GM19463 (cell line): ENCODE data around the gene ACTL7A.
"Not testable (repeated sequence)": the region's sequence is repeated elsewhere in the genome, so short reads cannot be mapped to it uniquely, and the experiment has no call there.

Experiments
- ATAC-seq: cut with Tn5 transposase; IDR thresholded peaks from one replicate; pipeline ENCODE4 v1.9.1; 2021; ENCODE audit warnings: mild to moderate bottlenecking, moderate library complexity; ENCODE audit not compliant: unreplicated experiment

The ACTL7A gene, protein sequence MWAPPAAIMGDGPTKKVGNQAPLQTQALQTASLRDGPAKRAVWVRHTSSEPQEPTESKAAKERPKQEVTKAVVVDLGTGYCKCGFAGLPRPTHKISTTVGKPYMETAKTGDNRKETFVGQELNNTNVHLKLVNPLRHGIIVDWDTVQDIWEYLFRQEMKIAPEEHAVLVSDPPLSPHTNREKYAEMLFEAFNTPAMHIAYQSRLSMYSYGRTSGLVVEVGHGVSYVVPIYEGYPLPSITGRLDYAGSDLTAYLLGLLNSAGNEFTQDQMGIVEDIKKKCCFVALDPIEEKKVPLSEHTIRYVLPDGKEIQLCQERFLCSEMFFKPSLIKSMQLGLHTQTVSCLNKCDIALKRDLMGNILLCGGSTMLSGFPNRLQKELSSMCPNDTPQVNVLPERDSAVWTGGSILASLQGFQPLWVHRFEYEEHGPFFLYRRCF

DNA sequence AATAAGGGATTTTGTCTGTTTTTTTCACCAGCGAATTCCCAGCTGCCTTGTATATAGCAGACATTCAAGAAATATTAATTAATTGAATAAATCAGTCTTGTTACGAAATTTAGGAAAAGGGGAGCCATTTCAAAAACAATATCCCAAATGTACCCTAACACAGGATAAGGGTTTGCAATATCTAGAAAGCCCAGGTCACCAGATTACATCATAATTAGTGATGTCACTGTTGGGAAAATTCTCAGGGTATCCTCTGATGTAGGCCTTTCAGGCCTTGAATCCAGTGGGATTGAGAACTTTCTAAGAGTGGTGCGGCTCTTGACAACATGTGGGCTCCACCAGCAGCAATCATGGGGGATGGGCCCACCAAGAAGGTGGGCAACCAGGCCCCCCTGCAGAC is at the start of gene ACTL7A:
TSS of gene ACTL7A (plus strand) at position 270 of the 400 bp plus-strand sequence. CDS start at position 327, 57 bp downstream.
- ATAC-seq, result no peak

DNA sequence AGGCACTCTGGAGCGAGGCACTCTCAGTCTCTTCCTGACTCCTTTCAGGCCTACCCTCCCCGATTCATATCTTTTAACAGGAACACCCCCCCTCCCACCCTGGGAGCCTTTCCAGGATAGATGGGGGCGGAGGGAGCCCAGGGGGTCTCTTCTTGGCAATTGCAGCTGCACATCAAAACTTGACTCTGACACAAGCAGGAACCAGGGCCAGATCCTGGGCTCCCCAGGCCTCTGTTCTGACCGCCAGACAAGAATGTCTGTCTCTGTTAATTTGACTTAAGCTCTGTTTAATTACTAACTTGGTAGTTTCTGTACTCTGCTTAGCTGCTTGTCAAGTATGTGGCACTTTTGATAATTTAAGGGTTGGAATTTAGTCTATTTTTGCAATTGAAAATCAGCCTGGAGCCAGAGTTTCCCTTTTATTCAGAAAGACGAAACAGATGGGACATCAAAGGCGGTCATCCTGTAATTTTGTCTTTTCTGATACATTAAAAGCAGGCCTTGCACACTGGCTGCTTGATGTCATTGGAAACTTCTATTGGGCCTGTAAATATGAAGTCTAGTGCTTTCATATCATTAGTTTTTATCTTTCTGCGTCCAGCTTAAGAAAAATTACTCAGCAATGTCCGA is 49.6 kb upstream of the ACTL7A start:
- no peak for ATAC-seq

DNA sequence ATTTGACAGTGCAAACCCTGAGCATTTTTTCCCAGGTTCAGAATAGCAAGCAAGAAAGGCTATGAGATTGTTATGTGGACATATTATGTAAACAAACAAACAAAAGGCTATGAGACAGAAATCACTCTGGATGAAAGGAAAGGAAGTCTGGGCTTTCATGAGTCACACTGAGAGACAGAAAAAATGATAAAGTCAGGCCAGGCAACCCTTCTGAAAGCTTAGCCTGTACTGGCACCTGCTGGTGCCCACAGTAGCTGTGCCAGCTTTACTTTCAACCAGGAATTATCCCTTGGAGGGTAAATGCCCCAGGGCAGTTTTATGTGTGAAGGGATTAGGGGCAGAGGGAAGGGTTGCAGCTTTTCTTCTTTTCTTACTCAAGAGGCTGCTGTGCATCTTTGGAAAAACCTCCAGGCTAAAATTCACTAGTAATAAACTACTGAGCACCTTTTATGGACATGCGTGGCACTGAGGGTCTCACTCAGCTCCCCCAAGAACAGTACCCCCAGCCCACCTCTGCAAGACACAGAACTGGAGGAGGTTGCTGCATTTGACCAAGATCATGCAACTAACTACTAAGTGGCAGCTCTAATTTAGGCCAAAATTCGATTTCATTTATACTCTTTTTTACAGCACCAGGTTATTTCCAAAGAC is 48.0 kb upstream of the ACTL7A start:
- ATAC-seq, result no peak

DNA sequence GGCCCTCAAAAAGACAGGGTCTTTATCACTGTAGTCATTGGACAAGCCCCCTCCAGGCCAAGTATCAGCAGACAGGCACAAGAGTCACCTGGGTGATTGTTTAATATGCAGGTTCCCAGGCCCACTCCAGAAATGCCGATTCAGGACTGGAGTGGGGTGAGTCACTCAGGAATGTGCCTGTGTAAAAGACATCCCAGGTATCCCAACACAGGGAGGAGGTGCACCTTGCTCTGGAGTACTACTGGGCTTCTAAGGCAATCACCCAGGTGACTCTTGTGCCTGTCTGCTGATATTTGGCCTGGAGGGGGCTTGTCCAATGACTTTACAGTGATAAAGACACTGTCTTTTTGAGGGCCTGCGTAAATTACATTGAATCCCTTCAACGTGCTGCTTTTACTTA is 46.9 kb upstream of the ACTL7A start:
- ATAC-seq, result no peak

DNA sequence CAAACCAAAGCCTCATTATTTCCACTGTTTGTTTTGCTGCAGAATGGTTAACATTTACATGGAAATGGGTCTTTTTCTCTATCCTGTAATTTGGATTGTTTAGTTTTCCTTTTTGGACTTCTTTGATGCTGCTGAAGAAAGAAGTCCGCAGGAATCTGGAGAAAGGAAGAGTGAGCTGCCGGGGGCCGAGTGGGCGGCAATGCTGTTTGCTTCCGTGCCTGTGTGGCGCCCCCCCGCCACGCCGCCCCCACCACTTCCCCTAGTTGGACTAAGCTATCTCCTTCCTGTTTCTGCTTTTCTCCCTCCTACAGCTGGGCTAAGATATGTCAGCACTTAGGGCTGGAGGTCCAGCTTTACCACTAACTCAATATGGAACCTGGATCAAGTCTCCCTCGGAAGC is 46.0 kb upstream of the ACTL7A start:
- no peak for ATAC-seq

DNA sequence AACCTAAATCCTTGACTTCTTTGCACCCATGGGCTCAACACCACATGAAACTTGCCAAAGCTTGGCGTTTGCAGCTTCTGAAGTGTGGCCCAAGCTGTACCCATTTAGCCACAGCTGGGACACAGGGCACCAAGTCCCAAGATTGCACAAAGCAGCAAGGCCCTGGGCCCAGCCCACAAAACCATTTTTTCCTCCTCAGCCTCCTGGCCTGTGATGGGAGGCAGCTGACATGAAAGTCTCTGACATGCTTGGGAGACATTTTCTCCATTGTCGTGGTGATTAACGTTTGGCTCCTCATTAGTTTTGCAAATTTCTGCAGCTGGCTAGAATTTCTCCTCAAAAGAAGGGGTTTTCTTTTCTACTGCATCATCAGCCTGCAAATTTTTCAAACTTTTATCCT is 38.2 kb upstream of the ACTL7A start:
- no peak for ATAC-seq

DNA sequence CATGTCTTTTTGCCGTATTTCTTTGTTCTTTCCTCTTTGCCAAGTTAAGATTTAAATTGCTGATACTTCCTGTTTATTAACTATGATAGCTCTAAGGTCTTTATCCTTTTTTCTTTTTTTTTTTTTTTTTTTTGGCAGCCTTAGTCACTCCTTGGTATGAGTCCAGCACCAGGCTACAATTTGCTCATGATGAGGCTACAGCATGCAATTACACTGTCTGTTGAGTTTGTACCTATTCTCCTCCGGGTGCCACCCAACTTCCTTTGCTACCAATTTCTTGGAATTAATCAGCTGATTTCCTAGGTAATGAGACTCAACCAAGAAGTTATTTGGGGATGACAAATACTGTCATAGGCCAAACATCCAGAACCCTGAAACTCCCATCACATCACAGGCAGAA is 31.8 kb upstream of the ACTL7A start:
- no peak for ATAC-seq

DNA sequence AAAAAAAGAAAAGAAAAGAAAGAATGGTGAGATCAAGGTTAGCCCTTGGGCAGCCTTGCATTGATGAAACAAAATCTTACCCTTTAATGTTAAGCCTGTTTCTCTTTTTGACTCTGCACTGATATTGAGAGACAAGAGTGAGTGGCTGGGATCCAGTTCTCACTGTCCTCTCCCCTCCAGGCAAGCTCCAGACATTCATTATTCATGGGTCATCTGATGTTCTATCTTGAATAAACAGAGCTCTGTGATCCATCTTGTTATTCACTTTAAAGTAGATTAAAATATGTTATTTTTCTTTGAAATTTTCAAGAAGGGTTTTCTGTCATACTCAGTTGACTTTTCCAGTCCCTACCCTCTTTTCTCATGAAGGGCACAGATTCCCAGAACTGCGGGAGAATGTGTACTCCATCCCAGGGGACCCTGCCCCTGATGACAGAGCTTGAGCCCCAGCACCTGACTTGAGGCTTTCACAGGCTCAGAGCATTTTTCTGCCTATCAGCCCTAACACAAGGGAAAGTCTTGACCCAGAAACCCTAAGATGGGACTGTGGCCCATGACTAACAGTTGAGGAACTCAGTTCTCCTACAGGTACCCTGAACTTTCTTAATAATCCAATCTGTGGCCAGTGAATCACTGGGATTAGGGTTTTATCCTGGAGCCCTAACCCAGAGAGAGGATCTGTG is 30.4 kb upstream of the ACTL7A start:
- ATAC-seq, result no peak

DNA sequence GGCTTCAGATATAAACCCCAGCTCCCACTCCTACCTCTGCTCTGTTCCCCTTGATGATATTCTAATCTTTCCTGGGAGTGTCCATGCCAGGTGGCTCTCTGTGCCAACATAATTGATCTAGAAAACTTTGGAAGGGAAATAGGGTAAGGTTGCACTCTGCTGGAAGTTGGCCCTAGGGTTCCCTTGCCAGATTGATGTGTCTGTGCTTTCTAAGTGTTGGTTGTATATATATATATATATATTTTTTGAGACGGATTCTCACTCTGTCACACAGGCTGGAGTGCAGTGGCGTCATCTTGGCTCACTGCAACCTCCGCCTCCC is 29.9 kb upstream of the ACTL7A start:
- no peak for ATAC-seq

DNA sequence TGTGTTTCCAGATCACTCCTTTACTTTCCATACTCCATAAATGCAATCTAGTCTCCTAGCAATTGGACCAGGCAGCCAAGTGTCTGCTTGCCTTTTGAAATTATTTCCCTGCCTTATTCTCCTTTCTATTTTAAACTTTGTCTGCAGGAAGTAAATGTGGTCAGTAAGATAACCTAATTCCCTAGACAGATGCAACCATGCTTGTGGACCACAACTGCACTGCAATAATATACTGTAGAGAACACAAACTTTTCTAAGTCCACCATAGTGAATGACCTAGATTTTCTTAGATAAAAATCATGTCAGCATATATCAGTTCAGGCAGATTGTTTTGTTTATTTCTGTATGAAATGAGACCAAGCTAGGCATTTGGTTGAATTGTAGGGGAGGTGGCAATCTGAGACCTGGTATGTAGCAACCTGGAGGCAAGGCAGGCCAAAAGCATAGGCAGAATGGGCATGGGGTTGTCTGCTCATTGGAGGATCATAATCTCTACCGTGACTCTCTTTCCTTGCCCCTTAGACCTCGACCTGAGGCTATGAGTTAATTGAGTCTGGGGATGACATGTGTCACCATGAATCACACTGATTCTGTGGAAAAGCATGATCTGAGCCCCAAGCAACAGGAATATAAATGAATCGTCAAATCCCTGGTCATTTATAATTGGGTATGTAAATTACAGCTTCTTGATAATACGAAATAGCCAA is 27.0 kb upstream of the ACTL7A start:
- no peak for ATAC-seq

DNA sequence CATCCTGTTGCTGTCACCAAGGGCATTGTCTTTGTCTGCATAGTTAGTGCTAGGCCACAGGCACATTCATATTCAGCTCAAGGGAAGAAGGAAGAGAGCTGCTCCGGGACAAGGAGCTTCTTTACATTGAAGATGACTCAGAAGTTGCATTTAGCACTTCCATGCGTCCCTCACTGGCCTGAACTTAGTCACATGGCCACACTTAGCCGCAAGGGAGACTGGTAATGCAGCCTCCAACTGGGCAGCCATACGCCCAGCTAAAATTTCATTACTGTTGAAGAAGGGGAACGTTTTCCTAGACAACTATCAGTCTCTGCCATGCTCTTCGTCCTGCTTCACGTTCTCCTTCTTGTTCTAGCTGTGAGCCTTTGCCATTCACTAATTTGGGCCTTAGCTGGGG is 26.2 kb upstream of the ACTL7A start:
- ATAC-seq, result no peak

DNA sequence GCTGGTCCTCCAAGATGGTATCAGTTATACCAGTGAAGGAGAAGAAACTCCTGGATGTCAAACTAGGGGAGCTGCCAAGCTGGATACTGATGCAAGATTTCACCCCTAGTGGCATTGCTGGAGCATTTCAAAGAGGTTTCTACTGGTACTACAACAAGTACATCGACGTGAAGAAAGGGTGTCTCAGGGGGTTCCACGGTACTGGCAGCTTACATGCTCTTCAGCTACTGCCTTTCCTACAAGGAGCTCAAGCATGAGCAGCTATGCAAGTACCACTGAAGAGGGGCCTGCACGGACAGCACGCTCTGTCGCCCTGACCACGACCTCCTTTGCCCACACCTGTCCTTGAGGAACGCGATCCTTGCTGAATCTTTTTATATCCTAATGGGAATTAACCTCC is 25.7 kb upstream of the ACTL7A start:
- no peak for ATAC-seq

DNA sequence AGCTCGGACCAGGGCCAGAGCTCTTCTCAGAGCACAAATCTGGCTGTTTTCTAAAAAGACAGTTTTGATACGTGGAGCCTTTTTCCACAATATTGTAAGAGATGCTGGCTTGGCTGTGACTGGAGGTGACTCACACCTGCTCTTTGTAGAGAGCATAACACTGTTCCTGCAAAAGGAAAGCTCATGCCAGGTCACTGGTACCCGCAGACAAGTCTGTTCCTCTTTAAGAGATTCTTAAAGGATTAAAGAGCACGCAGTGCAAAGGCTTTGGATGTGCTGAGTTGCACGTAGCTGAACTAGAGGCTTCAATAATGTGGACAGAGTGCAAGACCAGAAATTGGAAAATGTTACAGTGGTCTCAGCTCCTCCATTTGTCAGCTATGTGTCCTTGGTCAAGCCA is 25.3 kb upstream of the ACTL7A start:
- no peak for ATAC-seq

DNA sequence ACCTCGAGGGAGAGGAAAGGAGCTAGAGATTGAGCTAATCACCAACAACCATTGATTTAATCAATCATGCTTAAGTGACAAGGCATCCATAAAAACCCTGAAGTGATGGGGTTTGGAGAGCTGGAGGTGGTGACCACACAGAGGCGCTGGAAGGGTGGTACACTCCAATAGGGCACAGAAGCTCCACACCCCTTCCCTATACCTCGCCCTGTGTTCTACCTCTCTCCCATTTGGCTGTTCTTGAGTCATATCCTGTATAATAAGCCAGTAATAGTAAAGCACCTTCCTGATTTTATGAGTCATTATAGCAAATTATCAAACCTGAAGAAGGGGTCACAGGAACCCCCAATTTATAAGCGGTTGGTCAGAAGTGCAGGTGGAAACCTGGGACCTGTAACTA is 24.5 kb upstream of the ACTL7A start:
- no peak for ATAC-seq

DNA sequence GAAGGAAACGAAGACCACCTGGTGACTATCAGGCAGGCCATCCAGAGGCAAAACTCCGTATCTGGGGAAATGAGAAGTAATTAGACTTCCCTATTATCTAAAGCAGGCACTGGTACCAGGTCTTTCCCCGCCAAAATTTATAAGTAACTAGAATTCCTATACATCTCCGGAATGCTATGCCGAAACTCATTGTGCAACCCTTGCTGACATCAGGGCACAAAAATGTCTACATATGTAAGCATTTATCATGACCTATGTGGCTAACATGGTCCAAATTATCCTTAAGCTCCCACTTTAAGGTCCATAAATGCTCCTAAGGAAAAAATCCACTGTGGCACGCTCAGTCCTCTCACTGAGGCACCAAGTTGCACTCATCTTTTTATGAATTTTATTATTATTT is 24.0 kb upstream of the ACTL7A start:
- no peak for ATAC-seq

DNA sequence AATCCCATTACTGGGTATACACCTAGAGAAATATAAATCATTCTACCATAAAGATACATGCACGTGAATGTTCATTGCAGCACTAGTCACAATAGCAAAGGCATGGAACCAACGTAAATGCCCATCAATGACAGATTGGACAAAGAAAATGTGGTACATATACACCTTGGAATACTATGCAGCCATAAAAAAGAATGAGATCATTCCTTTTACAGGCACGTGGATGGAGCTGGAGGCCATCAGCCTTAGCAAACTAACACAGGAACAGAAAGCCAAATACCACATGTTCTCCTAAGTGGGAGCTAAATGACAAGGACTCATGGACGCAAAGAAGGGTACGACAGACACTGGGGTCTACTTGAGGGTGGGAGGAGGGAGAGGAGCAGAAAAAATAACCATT is 22.5 kb upstream of the ACTL7A start:
- not testable (repeated sequence) for ATAC-seq

DNA sequence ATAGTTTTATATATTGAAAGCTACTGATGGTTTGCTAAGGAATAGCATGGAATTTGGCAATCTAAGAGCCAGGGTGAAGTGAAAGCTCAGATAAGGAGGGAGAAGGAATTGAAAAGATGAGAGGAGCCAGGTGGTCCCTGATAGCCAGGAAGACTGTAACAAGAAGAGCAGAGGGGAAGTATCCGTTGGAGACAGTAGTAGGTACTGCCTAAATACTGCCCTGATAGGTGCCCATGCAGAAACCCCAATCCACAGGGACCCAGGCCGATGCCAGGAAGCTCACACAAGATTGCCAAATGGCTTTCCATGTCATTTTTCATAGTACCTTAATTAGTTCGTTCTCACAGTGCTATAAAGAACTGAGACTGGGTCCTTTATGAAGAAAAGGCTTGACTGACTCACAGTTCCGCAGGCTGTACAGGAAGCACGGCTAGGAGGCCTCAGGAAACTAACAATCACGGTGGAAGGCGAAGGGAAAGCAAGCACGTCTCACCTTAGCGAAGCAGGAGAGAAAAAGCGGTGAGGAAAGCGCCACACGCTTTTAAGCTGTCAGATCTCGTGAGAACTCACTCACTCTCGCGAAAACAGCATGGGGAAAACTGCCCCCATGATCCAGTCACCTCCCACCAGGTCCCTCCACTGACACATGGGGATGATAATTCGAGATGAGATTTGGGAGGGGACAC is 19.3 kb upstream of the ACTL7A start:
- no peak for ATAC-seq

DNA sequence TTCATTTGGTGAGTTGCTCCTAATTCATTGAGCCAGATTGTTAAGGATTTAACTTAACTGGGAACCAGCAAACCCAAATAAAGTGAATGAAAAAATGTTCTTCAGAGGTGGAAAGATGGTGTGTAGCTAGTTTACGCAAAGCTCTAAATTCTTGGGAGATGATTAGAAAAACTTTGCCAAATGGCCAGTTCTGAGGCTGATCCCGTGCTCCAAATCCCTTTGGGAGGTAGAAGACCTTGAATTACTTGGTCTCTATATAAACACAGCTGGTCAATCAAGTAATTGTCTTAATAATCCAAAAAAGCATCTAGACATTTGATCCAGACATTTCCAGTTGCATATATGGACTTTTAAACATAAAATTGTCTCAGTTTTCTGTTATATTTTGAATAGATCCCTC is 17.7 kb upstream of the ACTL7A start:
- ATAC-seq, result no peak

DNA sequence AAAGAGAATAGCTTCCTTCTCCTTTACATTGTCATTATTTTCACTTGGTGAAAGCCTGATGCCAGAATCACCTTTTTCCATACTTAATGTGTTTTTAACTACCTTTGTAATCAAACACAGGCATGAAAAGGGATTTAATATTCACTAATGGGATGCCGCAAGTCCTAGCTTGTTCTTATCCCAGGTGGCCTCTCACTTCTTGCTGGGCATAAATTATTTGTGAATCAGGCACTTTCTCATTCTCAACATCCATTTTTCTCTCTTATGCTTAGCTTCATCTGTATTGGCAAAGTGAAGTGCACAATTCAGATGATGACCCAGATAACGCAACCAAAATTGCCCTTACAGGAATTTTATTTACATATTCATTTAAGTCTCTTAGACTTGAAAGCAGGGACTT is 17.2 kb upstream of the ACTL7A start:
- ATAC-seq, result no peak

DNA sequence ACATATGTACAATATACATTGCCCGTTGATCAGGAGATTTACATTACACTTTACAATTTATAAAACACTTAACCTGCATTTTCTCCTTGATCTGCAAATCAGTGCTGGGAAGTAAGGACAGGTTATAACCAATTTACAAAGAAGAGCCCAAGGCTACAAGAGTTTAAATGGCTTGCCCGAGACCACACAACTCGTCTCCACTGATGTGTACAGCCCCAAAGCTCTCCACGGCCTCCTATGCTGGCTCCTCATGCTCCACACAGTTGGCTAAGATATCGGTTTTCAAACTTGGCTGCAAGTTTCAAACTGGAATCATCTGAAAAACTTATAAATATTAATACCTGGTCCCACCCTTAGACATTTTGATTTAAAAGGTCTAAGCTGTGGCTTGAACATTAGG is 16.6 kb upstream of the ACTL7A start:
- ATAC-seq, result no peak

DNA sequence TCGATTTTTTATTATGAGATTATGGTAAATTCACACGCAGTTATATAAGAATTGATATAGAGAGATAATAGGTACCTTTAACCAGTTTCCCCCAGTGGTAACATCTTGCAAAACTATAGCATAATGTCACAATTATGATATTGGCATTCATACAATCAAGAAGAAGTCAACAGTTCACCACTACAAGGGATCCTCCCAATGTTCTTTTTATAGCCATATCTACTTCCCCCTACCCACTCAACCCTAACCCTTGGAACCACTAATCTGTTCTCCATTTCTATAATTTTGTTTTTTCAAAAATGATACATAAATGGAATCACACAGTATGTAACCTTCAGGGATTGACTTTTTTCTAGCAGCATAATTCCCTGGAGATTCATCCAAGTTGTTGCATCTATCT is 16.1 kb upstream of the ACTL7A start:
- ATAC-seq, result no peak
